ENCODE data around the gene RMND5A.
A peak's percentile ranks its signal among the peaks of the same experiment; 100 is the strongest.

The RMND5A gene

GRCh38 chr2:86768189-86768949, 48.3 kb downstream of the RMND5A start:
- no peak for DNase-seq

GRCh38 chr2:86769838-86770237, 49.7 kb downstream of the RMND5A start:
- no peak for DNase-seq

GRCh38 chr2:86770816-86771301, 50.8 kb downstream of the RMND5A start:
- no peak for DNase-seq

- DNase-seq: no peak
These were observed 52.5 kb downstream of the RMND5A start for GRCh38 chr2:86772611-86773010.

GRCh38 chr2:86774862-86775261, 54.8 kb downstream of the RMND5A start:
- no peak for DNase-seq

GRCh38 chr2:86775338-86775737, 55.2 kb downstream of the RMND5A start:
- no peak for DNase-seq

GRCh38 chr2:86776532-86776931, 56.4 kb downstream of the RMND5A start:
- no peak for DNase-seq

GRCh38 chr2:86778957-86779356, 58.9 kb downstream of the RMND5A start:
- no peak for DNase-seq

- DNase-seq: no peak
These were observed 59.9 kb downstream of the RMND5A start for GRCh38 chr2:86779971-86780370.

- no peak for DNase-seq
These were observed 61.3 kb downstream of the RMND5A start for GRCh38 chr2:86781363-86781762.

- no peak for DNase-seq
These were observed 62.7 kb downstream of the RMND5A start for GRCh38 chr2:86782748-86783147.

- no peak for DNase-seq
These were observed 63.7 kb downstream of the RMND5A start for GRCh38 chr2:86783615-86784339.

- DNase-seq: no peak
These were observed 65.4 kb downstream of the RMND5A start for GRCh38 chr2:86785456-86785855.

- DNase-seq: no peak
These were observed 66.0 kb downstream of the RMND5A start for GRCh38 chr2:86786001-86786536.

- peak; percentile 39 for DNase-seq
These were observed 67.6 kb downstream of the RMND5A start for GRCh38 chr2:86787736-86788135.

GRCh38 chr2:86788165-86788564, 68.1 kb downstream of the RMND5A start:
- no peak for DNase-seq

- no peak for DNase-seq
These were observed 69.0 kb downstream of the RMND5A start for GRCh38 chr2:86788881-86789686.

GRCh38 chr2:86789687-86790133, 69.6 kb downstream of the RMND5A start:
- DNase-seq: no peak

- no peak for DNase-seq
These were observed 70.1 kb downstream of the RMND5A start for GRCh38 chr2:86790134-86790675.

GRCh38 chr2:86790676-86791572, 70.8 kb downstream of the RMND5A start, which contains the start of gene CD8A:
Gene CD8A (minus strand): TSS chr2:86790913. CDS start chr2:86790825, 88 bp downstream.
- no peak for DNase-seq

- DNase-seq: no peak
These were observed 71.5 kb downstream of the RMND5A start for GRCh38 chr2:86791573-86791972.

All from right hindlimb (tissue), 1 donor.